ENCODE data around the gene THEMIS. TPM values are rescaled to one million over a fixed set of nuclear protein-coding genes. Genes with fewer than 3 reads are reported as not detected.

THEMIS gene
- total RNA-seq, 3 donors from 2014 or later: 0.96 to 2.6 (median 1.3) TPM

GRCh38 chr6:127833336-127833735 lies 67.5 kb downstream of the THEMIS start:
- no peaks in the 10 kb centered on the region for H3K4me1 ChIP-seq
- H3K36me3 ChIP-seq: no peaks in the 10 kb centered on the region
- H3K27me3 ChIP-seq: no peaks in the 10 kb centered on the region
- DNase-seq (ENCODE audit: low spot score in 2 of 2): no peak
- intact Hi-C loops (cut with DNase I; ENCODE audit: low total_unique reads): no loop called here
- TF ChIP-seq POLR2AphosphoS5 (IDR thresholded peaks at IDR 0.05): no peak
- TF ChIP-seq CTCF (IDR thresholded peaks at IDR 0.05): no peak
- no peak for TF ChIP-seq POLR2A (IDR thresholded peaks at IDR 0.05)
- no peak overlapping the region for H3K4me3 ChIP-seq
- no peaks in the 10 kb centered on the region for H3K9me3 ChIP-seq
- H3K27ac ChIP-seq: no peak overlapping the region

- TF ChIP-seq POLR2A (IDR thresholded peaks at IDR 0.05): no peak
- TF ChIP-seq POLR2AphosphoS5 (IDR thresholded peaks at IDR 0.05): no peak
- TF ChIP-seq CTCF (IDR thresholded peaks at IDR 0.05): no peak
- Histone ChIP-seq H3K9me3 (no peaks in the 10 kb centered on the region), H3K27ac (no peak overlapping the region), H3K27me3 (no peaks in the 10 kb centered on the region), H3K36me3 (no peaks in the 10 kb centered on the region), H3K4me3 (no peak overlapping the region), H3K4me1 (no peaks in the 10 kb centered on the region)
- intact Hi-C loops (cut with DNase I; ENCODE audit: low total_unique reads): no loop called here
- DNase-seq (ENCODE audit: low spot score in 2 of 2): no peak
These were observed 68.5 kb downstream of the THEMIS start for GRCh38 chr6:127832381-127832780.

- intact Hi-C loops (cut with DNase I; ENCODE audit: low total_unique reads): no loop called here
- no peaks in the 10 kb centered on the region for H3K27me3 ChIP-seq
- H3K27ac ChIP-seq: no peak overlapping the region
- H3K4me3 ChIP-seq: no peak overlapping the region
- H3K4me1 ChIP-seq: no peaks in the 10 kb centered on the region
- no peak for TF ChIP-seq POLR2A (IDR thresholded peaks at IDR 0.05)
- TF ChIP-seq CTCF (IDR thresholded peaks at IDR 0.05): no peak
- TF ChIP-seq POLR2AphosphoS5 (IDR thresholded peaks at IDR 0.05): no peak
- no peaks in the 10 kb centered on the region for H3K9me3 ChIP-seq
- DNase-seq (ENCODE audit: low spot score in 2 of 2): no peak
- no peaks in the 10 kb centered on the region for H3K36me3 ChIP-seq
These were observed 76.8 kb downstream of the THEMIS start for GRCh38 chr6:127824061-127824460.

GRCh38 chr6:127821431-127821830 lies 79.4 kb downstream of the THEMIS start:
- intact Hi-C loops (cut with DNase I; ENCODE audit: low total_unique reads): no loop called here
- no peak for DNase-seq (ENCODE audit: low spot score in 2 of 2)
- Histone ChIP-seq H3K4me3 (no peak overlapping the region), H3K36me3 (no peaks in the 10 kb centered on the region), H3K4me1 (no peaks in the 10 kb centered on the region), H3K27me3 (no peaks in the 10 kb centered on the region), H3K9me3 (no peaks in the 10 kb centered on the region), H3K27ac (no peak overlapping the region)
- TF ChIP-seq POLR2A (IDR thresholded peaks at IDR 0.05) (no peak), CTCF (IDR thresholded peaks at IDR 0.05) (no peak), POLR2AphosphoS5 (IDR thresholded peaks at IDR 0.05) (no peak)

- Histone ChIP-seq H3K27me3 (no peaks in the 10 kb centered on the region), H3K36me3 (no peaks in the 10 kb centered on the region), H3K4me1 (no peaks in the 10 kb centered on the region), H3K27ac (no peak overlapping the region), H3K9me3 (no peaks in the 10 kb centered on the region), H3K4me3 (no peak overlapping the region)
- TF ChIP-seq POLR2A (IDR thresholded peaks at IDR 0.05) (no peak), POLR2AphosphoS5 (IDR thresholded peaks at IDR 0.05) (no peak), CTCF (IDR thresholded peaks at IDR 0.05) (no peak)
- DNase-seq (ENCODE audit: low spot score in 2 of 2): no peak
- intact Hi-C loops (cut with DNase I; ENCODE audit: low total_unique reads): no loop called here
These were observed 82.7 kb downstream of the THEMIS start for GRCh38 chr6:127818149-127818548.
